Ascending aorta (tissue), 2 donors: ENCODE results near the gene VAMP2. TPM values are rescaled to one million over a fixed set of nuclear protein-coding genes. Genes with fewer than 3 reads are reported as not detected.

Source experiments
- DNase-seq, 2 donors: peaks; one replicate each; pipeline ENCODE4 v3.0.0-alpha.2; 2019; ENCODE audit warnings: low spot score in 2 of 2
- H3K27ac ChIP-seq, 2 donors: fragments of 200-600 bp; sonication (generic); one replicate each; pipeline ENCODE4 v1.5.1; 2016 to 2017; ENCODE audit warnings: mild to moderate bottlenecking in 1 of 2
- H3K27me3 ChIP-seq: fragments of 200-600 bp; sonication (generic); one replicate; pipeline ENCODE4 v1.5.1; 2017
- H3K36me3 ChIP-seq, 2 donors: fragments of 200-600 bp; sonication (generic); one replicate each; pipeline ENCODE4 v1.5.1; 2016
- H3K4me1 ChIP-seq, 2 donors: fragments of 200-600 bp; sonication (generic); one replicate each; pipeline ENCODE4 v1.5.1; 2016 to 2017; ENCODE audit warnings: mild to moderate bottlenecking in 1 of 2
- H3K4me3 ChIP-seq, 2 donors: fragments of 200-600 bp; sonication (generic); one replicate each; pipeline ENCODE4 v1.5.1; 2016 to 2017; ENCODE audit warnings: mild to moderate bottlenecking in 1 of 2
- H3K9me3 ChIP-seq, 2 donors: fragments of 200-600 bp; sonication (generic); one replicate each; pipeline ENCODE4 v1.5.1; 2016
- intact Hi-C: fragments of 100-400 bp; cut with DNase I; formaldehyde crosslinking; loops from one replicate; pipeline ENCODE4 v1.15.1; 2023
- total RNA-seq: library from RNA; depleted of rRNA; stranded (reverse); fragments of >200 nt; gene quantifications from one replicate; pipeline ENCODE4 v1.1.0, GENCODE V29; 2016
- TF ChIP-seq, protein P1 (sequence below), 3 experiments: fragments of 200-600 bp in 2 of 3; fragments of 450-650 bp in 1 of 3; sonication (generic) in 2 of 3; IDR thresholded peaks; one replicate each; pipeline ENCODE4 v1.5.1; 2016 to 2019; ENCODE audit warnings: antibody characterized with exemption in 3 of 3, mild to moderate bottlenecking in 1 of 3, moderate library complexity in 1 of 3

VAMP2 gene
- total RNA-seq, 1 donor from 2014 or later = 28.3 TPM

DNA sequence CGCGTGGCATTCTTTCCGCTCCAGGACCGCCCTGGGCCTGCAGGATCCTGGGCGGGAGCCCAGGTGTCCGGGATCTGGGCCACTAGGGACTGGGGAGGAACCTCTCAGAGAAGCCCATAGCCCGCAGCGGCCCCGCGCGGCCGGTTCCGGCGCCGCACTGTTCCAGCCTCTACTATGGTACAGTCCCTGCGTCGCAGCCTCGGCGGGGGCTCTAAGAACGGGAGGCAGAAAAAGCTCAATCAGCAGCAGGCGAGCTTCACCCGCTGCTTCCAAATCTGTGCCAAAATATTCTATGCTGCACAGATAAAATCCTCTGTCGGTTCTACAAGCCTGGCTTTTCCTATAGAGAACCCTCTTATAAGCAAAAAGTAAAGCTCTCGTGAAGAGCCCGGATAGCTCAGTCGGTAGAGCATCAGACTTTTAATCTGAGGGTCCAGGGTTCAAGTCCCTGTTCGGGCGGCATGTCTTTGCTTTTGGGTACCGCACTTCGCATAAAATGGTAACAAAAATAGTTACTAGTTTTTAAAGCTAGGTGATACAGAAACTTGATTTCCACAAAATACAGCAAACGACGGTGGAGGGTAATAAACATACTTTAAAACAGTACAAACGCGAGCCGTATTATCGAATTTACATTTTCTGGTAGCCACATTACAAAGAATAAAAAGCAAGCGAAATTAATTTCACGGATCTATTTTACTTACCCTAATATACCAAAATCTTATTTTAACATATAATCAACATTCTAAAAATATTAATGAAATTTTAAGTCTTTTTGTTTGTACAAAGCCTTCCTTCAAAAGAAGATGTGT is 43.8 kb downstream of the VAMP2 start:
- H3K4me3 ChIP-seq = peak overlapping the region; percentile 53 to 65
- no peaks in the 10 kb centered on the region for H3K9me3 ChIP-seq
- intact Hi-C loops = loop anchor here (1.0 to 5.0 kb wide), 6 partner anchors 25 to 262 kb away; partner anchors contain the start of genes CYB5D1, NAA38, RANGRF and TMEM88
- H3K27ac ChIP-seq = peak overlapping the region; percentile 37 to 70
- H3K4me1 ChIP-seq = peaks cover 21 to 44% of the 10 kb centered on the region in 2 donors
- peak; percentile 63 to 95 for DNase-seq
- TF ChIP-seq, protein P1, sequence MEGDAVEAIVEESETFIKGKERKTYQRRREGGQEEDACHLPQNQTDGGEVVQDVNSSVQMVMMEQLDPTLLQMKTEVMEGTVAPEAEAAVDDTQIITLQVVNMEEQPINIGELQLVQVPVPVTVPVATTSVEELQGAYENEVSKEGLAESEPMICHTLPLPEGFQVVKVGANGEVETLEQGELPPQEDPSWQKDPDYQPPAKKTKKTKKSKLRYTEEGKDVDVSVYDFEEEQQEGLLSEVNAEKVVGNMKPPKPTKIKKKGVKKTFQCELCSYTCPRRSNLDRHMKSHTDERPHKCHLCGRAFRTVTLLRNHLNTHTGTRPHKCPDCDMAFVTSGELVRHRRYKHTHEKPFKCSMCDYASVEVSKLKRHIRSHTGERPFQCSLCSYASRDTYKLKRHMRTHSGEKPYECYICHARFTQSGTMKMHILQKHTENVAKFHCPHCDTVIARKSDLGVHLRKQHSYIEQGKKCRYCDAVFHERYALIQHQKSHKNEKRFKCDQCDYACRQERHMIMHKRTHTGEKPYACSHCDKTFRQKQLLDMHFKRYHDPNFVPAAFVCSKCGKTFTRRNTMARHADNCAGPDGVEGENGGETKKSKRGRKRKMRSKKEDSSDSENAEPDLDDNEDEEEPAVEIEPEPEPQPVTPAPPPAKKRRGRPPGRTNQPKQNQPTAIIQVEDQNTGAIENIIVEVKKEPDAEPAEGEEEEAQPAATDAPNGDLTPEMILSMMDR (IDR thresholded peaks at IDR 0.05) = peak; percentile 91 to 97 (median 92)
- no peaks in the 10 kb centered on the region for H3K27me3 ChIP-seq
- no peaks in the 10 kb centered on the region for H3K36me3 ChIP-seq

DNA sequence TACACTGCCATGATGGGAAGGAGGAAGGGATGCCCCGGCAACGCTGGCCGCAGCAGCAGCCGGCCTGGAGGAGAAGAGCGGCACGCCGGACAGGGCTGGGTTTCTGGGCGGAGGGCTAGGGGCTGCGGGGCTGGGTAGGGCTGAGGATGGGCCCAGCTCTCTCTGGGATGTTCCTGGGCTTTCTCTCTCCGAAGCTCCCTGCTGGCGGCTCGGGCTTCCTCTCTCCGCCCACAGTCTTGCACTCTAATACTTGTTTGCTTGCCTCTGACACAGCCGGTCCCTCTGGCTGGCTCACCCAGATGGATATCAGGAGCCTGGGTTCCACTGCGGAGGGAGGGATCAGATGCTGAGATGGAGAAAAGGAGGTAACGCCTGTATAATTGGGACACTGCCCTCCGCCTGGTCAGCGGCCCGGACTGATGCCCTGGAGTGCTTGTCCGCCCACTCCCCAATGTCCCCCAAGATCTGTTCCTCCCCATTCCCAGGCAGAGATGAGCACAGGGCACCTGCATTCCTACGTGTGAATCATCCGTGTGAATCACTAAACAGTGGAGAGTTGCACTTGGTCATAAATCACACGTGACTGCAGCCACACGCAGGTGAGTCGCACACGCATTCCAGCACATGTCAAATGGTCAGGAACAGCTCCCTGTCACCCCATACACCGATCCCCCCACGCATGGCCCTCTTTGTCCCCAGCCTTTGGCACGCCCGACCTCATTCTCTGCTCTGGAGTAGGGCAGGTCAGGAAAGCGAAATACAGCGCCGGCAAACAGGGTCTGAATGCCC is 44.6 kb downstream of the VAMP2 start, which contains the start of gene ALOXE3:
ALOXE3 (minus strand) TSS at position 535 of the 789 bp plus-strand sequence; CDS start at position 11, 524 bp downstream.
- TF ChIP-seq, protein P1 (IDR thresholded peaks at IDR 0.05) = no peak
- Histone ChIP-seq H3K27me3 (peaks cover 3% of the 10 kb centered on the region), H3K4me1 (peaks cover 13 to 36% of the 10 kb centered on the region in 2 donors), H3K27ac (peak within 1 kb of the TSS; percentile 37 to 70), H3K4me3 (peak within 1 kb of the TSS; percentile 53 to 65), H3K9me3 (no peaks in the 10 kb centered on the region), H3K36me3 (no peaks in the 10 kb centered on the region)
- DNase-seq = peak in 1 of 2 donors; percentile 78
- intact Hi-C loops = loop anchor here (1.0 to 5.0 kb wide), 4 partner anchors 24 to 261 kb away; partner anchors contain the start of genes CYB5D1, NAA38, RANGRF and TMEM88

DNA sequence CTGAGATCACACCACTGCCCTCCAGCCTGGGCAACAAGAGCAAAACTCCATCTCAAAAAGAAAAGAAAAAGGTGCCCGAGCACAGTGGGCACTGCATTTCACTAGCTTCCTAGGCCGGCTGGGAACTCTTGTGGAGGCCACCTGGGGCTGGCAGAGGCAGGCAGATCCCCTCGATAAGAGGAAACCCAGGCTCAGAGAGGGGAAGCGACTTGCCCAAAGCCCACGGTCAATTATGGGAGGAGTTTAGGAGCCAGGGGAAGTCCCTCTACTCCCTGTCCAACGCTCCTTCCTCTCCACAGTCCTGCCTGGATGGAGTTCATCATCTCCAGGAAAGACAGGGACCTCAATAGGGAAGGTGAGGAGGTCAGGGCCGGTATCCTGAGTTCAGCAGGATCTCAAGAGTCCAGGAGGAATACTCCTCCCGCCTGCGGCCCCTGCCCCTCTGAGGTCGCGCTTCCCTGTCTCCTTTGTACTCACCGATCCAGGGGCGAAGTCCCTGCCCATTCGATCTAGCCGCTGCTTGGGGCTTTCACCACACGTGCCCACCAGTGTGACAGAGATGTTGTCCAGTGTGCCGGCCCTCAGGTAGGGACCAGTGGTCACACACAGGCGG is 45.3 kb downstream of the VAMP2 start:
- DNase-seq = no peak
- intact Hi-C loops = loop anchor here (5.0 kb wide), 2 partner anchors 35 to 260 kb away; partner anchors contain the start of genes CYB5D1, NAA38 and TMEM88
- no peaks in the 10 kb centered on the region for H3K9me3 ChIP-seq
- H3K36me3 ChIP-seq = no peaks in the 10 kb centered on the region
- no peak overlapping the region for H3K27ac ChIP-seq
- H3K4me1 ChIP-seq = peaks cover 10 to 29% of the 10 kb centered on the region in 2 donors
- TF ChIP-seq, protein P1 (IDR thresholded peaks at IDR 0.05) = no peak
- H3K4me3 ChIP-seq = peak overlapping the region in 1 of 2 donors; percentile 65
- H3K27me3 ChIP-seq = peaks cover 3% of the 10 kb centered on the region

DNA sequence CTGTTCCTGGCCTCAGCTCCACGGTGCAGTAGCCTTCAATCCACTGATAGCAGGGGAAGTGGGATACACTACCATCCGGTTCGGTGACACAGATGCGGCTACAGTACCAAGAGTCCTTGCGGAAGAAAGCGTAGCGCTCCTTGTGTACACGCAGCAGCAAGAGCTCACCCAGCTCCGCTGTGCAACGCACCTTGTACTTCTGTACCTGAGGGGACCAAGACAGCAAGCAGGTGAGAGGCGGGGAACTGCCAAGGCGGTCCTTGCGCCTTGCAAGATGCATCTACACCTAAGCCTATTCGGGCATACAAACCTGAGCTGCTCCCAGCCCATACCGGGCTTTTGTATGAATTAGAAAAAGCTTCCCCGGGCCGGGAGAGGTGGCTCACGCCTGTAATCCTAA is 46.0 kb downstream of the VAMP2 start:
- no peak for DNase-seq
- Histone ChIP-seq H3K36me3 (no peaks in the 10 kb centered on the region), H3K4me3 (no peak overlapping the region), H3K27me3 (peaks cover 3% of the 10 kb centered on the region), H3K27ac (no peak overlapping the region), H3K4me1 (peaks cover 10 to 22% of the 10 kb centered on the region in 2 donors), H3K9me3 (no peaks in the 10 kb centered on the region)
- TF ChIP-seq, protein P1 (IDR thresholded peaks at IDR 0.05) = no peak
- intact Hi-C loops = loop anchor here (5.0 kb wide), 2 partner anchors 34 to 259 kb away; partner anchors contain the start of genes CYB5D1, NAA38 and TMEM88

DNA sequence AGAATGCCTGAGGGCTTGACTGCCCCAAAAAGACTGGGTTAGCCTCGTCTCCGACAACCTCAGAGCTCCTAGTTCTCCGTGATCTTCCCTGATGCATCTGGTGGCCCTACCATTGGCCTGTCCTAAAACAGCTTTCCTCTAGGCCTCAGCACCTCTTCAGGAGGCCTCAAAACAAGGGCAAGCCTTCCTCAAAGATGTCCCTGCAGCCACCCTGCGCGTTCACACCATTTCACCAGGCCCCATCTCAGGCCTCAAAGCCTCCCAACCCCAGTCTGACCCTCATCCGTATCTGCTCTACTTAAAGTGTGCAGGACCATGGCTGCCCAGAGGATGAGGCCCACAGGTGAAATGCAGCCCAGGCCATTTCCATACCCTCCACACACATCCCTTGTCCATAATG is 51.8 kb downstream of the VAMP2 start:
- H3K36me3 ChIP-seq = no peaks in the 10 kb centered on the region
- no peak overlapping the region for H3K4me3 ChIP-seq
- H3K9me3 ChIP-seq = no peaks in the 10 kb centered on the region
- intact Hi-C loops = no loop called here
- DNase-seq = no peak
- no peak overlapping the region for H3K27ac ChIP-seq
- peaks cover 0 to 6% of the 10 kb centered on the region in 2 donors for H3K4me1 ChIP-seq
- TF ChIP-seq, protein P1 (IDR thresholded peaks at IDR 0.05) = no peak
- peaks cover 7% of the 10 kb centered on the region for H3K27me3 ChIP-seq
